Prostate gland (tissue), 2 donors: ENCODE data around the gene TM4SF18. TPM values are rescaled to one million over a fixed set of nuclear protein-coding genes. Genes with fewer than 3 reads are reported as not detected.

Experiments
- DNase-seq: peaks from one replicate; pipeline ENCODE4 v3.0.0-alpha.2; 2019; ENCODE audit warnings: low spot score
- H3K27ac ChIP-seq, 2 donors: fragments of 200-600 bp; sonication (generic); 2 replicates each; pipeline ENCODE4 v1.5.1; 2017 to 2019
- H3K27me3 ChIP-seq: fragments of 200-600 bp; sonication (generic); replicated peaks from 2 replicates; pipeline ENCODE4 v1.5.1; 2019; ENCODE audit not compliant: insufficient read depth
- H3K36me3 ChIP-seq, 2 donors: fragments of 200-600 bp; sonication (generic); 1 replicate in 1 of 2; 2 replicates in 1 of 2; pipeline versions ENCODE4 v1.5.1 to v1.8.1; 2017 to 2019
- H3K4me1 ChIP-seq: fragments of 200-600 bp; sonication (generic); replicated peaks from 2 replicates; pipeline ENCODE4 v1.5.1; 2019
- H3K4me3 ChIP-seq, 2 donors: fragments of 200-600 bp; sonication (generic); 2 replicates each; pipeline ENCODE4 v1.5.1; 2017 to 2019
- H3K9me3 ChIP-seq: fragments of 200-600 bp; sonication (generic); 2 replicates; pipeline ENCODE4 v1.5.1; 2017
- CTCF ChIP-seq, 4 experiments: fragments of 200-600 bp in 2 of 4; fragments of 450-650 bp in 2 of 4; sonication (generic) in 2 of 4; IDR thresholded peaks; 1 replicate in 3 of 4; 2 replicates in 1 of 4; pipeline ENCODE4 v1.5.1; 2016 to 2019; ENCODE audit warnings: antibody characterized with exemption in 4 of 4, mild to moderate bottlenecking in 2 of 4, moderate library complexity in 2 of 4
- POLR2A ChIP-seq: fragments of 450-650 bp; IDR thresholded peaks from one replicate; pipeline ENCODE4 v1.6.1; 2016; ENCODE audit warnings: antibody characterized with exemption, mild to moderate bottlenecking
- POLR2AphosphoS5 ChIP-seq: sonication (generic); formaldehyde crosslinking; IDR thresholded peaks from one replicate; pipeline ENCODE4 v1.6.1; 2017; ENCODE audit warnings: antibody characterized with exemption
- WGBS: methylation state at CpG from one replicate; pipeline ENCODE4 v1.1.5; 2018; 5-methylcytosine and 5-hydroxymethylcytosine counted together
- intact Hi-C: fragments of 100-400 bp; cut with DNase I; formaldehyde crosslinking; loops from one replicate; pipeline ENCODE4 v1.14.2; 2022
- total RNA-seq, 2 donors: library from RNA; depleted of rRNA; stranded (reverse); fragments of >200 nt; gene quantifications; one replicate each; pipeline ENCODE4 v1.1.0, GENCODE V29; 2016

The TM4SF18 gene
- total RNA-seq, 2 donors from 2014 or later, result 4.3 to 4.9 TPM

DNA sequence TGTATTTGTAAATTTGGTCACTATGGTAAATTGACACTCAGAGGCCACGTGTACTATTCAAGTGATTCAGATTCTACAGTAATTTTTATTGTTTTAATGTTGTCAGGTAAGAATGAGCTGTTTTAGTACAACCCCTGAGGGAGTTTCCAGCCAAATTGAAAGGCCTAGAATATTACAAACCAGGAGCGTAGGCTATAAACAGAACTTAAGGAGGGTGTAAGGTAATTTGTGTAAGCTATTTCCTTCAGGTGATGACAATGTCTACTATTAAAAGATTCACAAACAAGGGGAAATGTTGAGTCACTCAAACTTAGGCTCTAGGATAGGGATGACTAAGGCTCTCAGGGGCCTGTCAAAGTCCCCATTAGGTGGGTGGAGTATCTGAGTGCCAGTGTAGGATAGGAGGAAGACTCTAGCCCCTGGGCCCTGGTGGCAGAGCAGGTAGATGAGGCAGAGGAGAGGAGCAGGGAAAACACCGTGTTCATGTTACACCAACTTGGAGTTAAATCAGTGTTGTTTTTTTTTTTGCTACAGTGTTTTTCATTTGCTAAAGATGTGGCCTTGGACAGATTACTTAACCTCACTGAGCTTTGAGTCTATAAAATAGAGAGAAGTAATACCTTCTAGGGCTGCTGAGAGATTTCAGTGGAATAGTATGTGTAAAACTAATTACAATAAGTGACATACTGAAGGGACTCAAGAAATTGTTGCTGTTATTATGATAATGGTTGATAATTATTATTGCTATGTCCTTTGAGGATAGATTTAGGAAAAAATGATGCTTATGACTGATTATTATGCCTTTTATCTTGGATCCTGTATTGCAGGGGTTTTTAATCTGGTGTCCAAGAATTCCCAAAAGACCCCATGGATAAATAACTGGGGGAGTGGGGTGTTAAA lies 33.8 kb upstream of the TM4SF18 start:
- peak overlapping the region in 1 of 2 donors; percentile 16 for H3K27ac ChIP-seq
- no peak overlapping the region for H3K4me3 ChIP-seq
- no peak for TF ChIP-seq CTCF (IDR thresholded peaks at IDR 0.05)
- WGBS, result 60% methylated on average over 3 of the region's 3 CpGs
- intact Hi-C loops, result no loop called here
- peaks cover 20% of the 10 kb centered on the region for H3K4me1 ChIP-seq
- DNase-seq, result no peak
- no peaks in the 10 kb centered on the region for H3K36me3 ChIP-seq
- no peaks in the 10 kb centered on the region for H3K9me3 ChIP-seq
- no peaks in the 10 kb centered on the region for H3K27me3 ChIP-seq

- no peak overlapping the region for H3K27ac ChIP-seq
- no peak overlapping the region for H3K4me3 ChIP-seq
- 90% methylated on average over 2 of the region's 2 CpGs for WGBS
- no peak for DNase-seq
- H3K27me3 ChIP-seq, result no peaks in the 10 kb centered on the region
- intact Hi-C loops, result no loop called here
- no peak for TF ChIP-seq POLR2AphosphoS5
- TF ChIP-seq POLR2A, result no peak
- no peak for TF ChIP-seq CTCF (IDR thresholded peaks at IDR 0.05)
- no peaks in the 10 kb centered on the region for H3K36me3 ChIP-seq
- H3K9me3 ChIP-seq, result no peaks in the 10 kb centered on the region
- peaks cover 13% of the 10 kb centered on the region for H3K4me1 ChIP-seq
Measured at GRCh38 chr3:149366031-149366430, 32.6 kb upstream of the TM4SF18 start.

DNA sequence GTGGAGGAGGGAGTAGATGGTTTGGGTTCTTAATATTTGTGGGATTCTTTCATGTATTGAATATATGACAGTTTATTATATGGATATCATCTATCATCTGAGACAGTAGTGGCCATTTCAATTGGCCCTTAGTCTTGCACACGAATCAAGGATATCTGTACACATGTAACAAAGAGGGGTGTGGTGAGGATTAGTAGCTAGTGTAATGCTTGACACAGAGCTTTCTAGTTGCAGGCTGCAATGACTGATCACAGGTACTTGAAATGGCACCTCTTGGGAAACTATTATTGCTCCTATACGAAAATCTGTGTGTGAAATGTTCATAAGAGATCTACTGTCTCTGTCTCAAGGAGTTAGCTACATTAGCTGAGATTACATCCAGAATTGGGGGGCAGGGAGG lies 31.2 kb upstream of the TM4SF18 start:
- H3K4me3 ChIP-seq, result no peak overlapping the region

DNA sequence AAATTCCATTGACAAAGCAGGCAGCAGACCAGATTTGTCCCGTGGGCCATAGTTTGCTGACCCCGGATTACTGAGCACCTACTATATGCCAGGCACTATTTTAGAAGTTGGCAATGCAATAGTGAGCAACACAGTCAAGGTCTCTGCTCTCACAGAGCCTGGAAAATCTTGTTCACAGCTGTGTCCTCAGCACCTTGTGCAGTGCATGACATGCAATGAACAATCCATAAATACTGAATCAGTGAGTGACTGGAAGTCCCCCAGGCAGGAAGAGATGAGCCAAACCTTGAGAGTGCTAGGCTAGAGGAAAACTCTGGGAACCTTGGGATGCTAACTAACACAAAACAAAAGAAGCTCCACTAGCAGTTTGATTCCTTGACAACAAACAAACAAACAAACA lies 29.6 kb upstream of the TM4SF18 start:
- intact Hi-C loops, result no loop called here
- Histone ChIP-seq H3K9me3 (no peaks in the 10 kb centered on the region), H3K27ac (no peak overlapping the region), H3K4me1 (no peaks in the 10 kb centered on the region), H3K27me3 (no peaks in the 10 kb centered on the region), H3K4me3 (no peak overlapping the region), H3K36me3 (no peaks in the 10 kb centered on the region)
- 77% methylated on average over 2 of the region's 2 CpGs for WGBS
- DNase-seq, result no peak
- TF ChIP-seq POLR2A (no peak), CTCF (IDR thresholded peaks at IDR 0.05) (no peak), POLR2AphosphoS5 (no peak)

More for the DNA sequence above, 31.2 kb upstream of the TM4SF18 start:
- Histone ChIP-seq H3K27ac (no peak overlapping the region), H3K4me1 (no peaks in the 10 kb centered on the region), H3K36me3 (no peaks in the 10 kb centered on the region), H3K9me3 (no peaks in the 10 kb centered on the region), H3K27me3 (no peaks in the 10 kb centered on the region)
- no peak for DNase-seq
- TF ChIP-seq CTCF (IDR thresholded peaks at IDR 0.05), result no peak
- no peak for TF ChIP-seq POLR2A
- TF ChIP-seq POLR2AphosphoS5, result no peak
- 86% methylated on average over 2 of the region's 2 CpGs for WGBS
- intact Hi-C loops, result no loop called here

DNA sequence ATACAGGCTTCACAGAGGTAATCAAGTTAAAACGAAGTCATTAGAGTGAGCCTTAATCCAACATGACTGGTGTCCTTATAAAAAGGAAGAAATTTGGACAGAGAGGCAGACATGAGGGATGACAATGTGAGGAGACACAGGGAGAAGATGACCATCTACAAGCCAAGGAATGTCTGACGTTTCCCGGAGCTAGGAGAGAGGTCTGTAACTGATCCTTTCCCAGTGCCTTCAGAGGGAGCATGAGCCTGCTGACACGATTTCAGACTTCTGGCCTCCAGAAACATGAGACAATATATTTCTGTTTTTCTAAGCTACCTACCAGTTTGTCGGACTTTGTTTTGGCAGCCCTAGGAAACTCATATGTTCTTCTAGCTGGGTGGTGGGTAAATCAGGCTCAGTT lies 28.9 kb upstream of the TM4SF18 start:
- no peak for TF ChIP-seq POLR2AphosphoS5
- no peak for TF ChIP-seq POLR2A
- no peak for TF ChIP-seq CTCF (IDR thresholded peaks at IDR 0.05)
- H3K4me3 ChIP-seq, result no peak overlapping the region
- H3K27me3 ChIP-seq, result no peaks in the 10 kb centered on the region
- intact Hi-C loops, result no loop called here
- no peak overlapping the region for H3K27ac ChIP-seq
- H3K36me3 ChIP-seq, result no peaks in the 10 kb centered on the region
- H3K9me3 ChIP-seq, result no peaks in the 10 kb centered on the region
- H3K4me1 ChIP-seq, result no peaks in the 10 kb centered on the region
- 80% methylated on average over 5 of the region's 5 CpGs for WGBS
- no peak for DNase-seq
